GM18499 (cell line): ENCODE results near the gene RMND5A.

Experiments used
- ATAC-seq: cut with Tn5 transposase; IDR thresholded peaks from one replicate; pipeline ENCODE4 v1.9.1; 2021; ENCODE audit warnings: moderate number of reproducible peaks; ENCODE audit not compliant: insufficient read depth, unreplicated experiment

Gene RMND5A

DNA sequence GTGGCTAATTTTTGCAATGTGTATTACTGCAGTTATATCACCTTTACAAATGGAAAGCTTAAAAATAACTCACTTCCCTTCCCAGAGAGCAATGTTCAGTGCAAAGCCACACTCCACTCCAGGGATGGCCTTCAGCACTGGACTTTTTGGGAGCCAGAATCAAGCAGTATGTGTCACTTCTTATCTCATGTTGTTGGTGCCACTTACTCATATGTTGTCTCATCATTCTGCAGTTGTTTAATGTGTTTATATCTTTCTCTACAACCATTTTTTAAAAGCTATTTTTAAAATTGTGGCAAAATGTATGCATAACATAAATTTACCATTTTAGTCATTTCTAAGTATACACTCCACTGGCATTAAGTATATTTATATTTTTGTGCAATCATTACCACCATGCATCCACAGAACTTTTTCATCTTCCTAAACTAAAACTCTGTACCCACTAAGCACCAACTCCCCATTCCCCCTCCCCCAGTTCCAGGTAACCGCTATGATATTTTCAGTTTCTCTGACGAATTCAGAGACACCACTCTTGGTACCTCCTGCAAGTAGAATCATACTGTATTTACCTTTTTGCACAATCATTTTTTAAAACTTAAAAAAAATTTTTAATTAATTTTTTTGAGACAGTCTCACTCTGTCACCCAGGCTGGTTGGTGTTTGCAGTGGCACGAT, 102.7 kb downstream of the RMND5A start:
- ATAC-seq = no peak

DNA sequence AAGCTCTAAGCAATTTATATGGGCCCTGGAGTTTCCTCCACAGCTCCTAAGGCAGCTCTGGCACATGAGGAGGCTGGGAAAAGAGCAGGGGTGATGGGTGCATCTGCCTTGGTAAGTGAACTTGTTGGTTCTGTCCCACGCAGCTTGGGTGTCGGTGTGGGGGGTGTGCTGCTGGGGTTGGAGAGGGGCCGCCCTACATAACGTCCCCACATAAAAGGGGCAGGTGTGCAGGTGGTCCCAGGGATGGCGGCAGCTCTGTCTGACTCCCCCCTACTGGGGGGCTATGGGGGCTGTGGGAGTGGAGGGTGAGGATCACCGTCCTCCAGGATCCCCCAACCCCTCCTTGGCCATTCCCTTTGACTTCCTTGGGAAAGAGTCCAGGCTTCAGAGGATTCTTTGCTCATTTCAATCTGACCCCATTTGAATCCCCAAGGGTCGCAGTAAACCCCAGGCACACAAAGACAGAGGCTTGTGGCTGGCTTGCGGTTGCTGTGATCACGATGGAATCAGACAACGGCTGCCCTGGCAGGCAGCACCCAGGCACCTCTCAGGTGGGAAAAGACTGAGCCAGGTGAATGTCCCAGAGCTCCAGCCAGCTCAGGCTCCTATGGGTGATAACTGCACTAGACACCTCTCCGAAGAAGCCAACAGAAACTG, 105.1 kb downstream of the RMND5A start:
- ATAC-seq = no peak

DNA sequence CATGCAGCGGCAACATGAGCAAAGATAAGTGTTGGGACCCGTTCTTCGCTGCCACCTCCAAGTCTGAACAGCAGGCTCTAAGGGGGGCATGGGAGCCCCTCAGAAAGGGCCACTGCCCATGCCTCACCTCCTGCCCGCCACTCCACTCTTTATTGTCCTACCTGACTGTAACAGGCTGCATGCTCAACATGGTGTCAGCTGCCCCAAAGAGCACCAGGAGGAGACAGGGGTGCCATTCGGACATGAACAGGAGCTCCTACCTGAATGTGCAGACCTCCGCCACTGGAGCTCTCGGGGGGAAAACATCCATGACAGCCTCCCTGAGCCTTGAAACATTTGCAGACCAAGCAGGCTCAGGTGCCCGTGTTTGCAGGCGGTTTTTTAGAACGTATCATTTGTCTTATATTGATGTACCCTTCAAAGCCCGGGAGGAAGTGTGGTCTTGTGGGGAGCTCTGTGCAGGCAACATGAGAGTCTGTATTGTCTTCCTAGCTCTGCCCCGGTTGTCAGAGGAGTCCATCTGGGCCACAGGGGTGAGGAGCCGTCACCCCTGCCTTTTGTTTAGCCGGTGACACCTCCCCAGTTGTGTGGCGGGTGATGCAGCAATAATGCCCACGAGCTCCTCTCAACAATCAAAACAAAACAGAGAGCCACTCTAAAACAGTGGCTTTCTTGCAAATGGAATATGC, 105.7 kb downstream of the RMND5A start:
- ATAC-seq = no peak

DNA sequence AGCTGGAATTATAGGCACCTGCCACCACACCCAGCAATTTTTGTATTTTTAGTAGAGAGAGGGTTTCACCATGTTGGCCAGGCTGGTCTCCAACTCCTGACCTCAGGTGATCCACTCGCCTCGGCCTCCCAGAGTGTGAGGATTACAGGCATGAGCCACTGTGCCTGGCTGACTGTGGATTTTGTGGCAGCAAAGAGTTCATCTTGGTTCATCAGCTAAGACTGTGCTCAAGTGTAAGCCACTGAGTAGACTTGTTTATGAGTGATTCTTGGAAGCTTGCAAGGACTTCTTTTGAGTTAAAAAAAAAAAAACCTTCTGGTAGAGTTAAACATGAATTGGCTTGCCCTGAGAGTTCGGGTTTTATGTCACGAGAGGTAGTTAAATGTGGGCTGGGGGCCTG, 106.9 kb downstream of the RMND5A start:
- no peak for ATAC-seq
